ENCODE data around the gene AGRN. TPM values are rescaled to one million over a fixed set of nuclear protein-coding genes. Genes with fewer than 3 reads are reported as not detected.

The AGRN gene
- total RNA-seq, 1 experiment from 2014 or later: 134 TPM

GRCh38 chr1:1048765-1049164 lies 28.8 kb downstream of the AGRN start:
- CTCF ChIA-PET: no interaction called here
- no peak for DNase-seq (ENCODE audit: low read depth, low spot score)
- Histone ChIP-seq H2AFZ (ENCODE audit: low read depth, low read length, poor library complexity, severe bottlenecking) (no peak overlapping the region), H3K27ac (ENCODE audit: low read depth, low read length) (no peak overlapping the region), H3K9me2 (ENCODE audit: insufficient read depth) (no peaks in the 10 kb centered on the region), H3K36me3 (ENCODE audit: control insufficient read depth in 1 of 2, insufficient read depth in 2 of 2, low read length in 2 of 2) (peaks cover 16 to 34% of the 10 kb centered on the region in 2 experiments; a peak in 3 of 4 replicates), H3K4me2 (ENCODE audit: low read length) (no peak overlapping the region), H4K20me1 (ENCODE audit: insufficient read depth) (no peaks in the 10 kb centered on the region), H3K27me3 (ENCODE audit: insufficient read depth, low read length) (no peaks in the 10 kb centered on the region), H3K4me3 (replicated peaks in 1 of 2; ENCODE audit: low read depth in 1 of 2, low read length in 2 of 2) (no peak overlapping the region), H3K79me2 (ENCODE audit: insufficient read depth, low read length) (peaks cover 4% of the 10 kb centered on the region; the same call in 1 of the 2 replicates), H3K4me1 (ENCODE audit: control insufficient read depth in 1 of 2, insufficient read depth in 2 of 2, low read length in 2 of 2) (no peaks in the 10 kb centered on the region), H3K9ac (ENCODE audit: low read length) (no peak overlapping the region), H3K9me3 (ENCODE audit: control insufficient read depth in 1 of 2, insufficient read depth in 1 of 2, low read depth in 1 of 2, low read length in 2 of 2) (no peaks in the 10 kb centered on the region)
- no peak for ATAC-seq
- intact Hi-C loops (cut with micrococcal nuclease): no loop called here
- BruUV-seq (replicated peaks): no TSS peak
- TF ChIP-seq POLR2AphosphoS5 (IDR thresholded peaks at IDR 0.05; ENCODE audit: low read depth, low read length) (no peak), SIN3A (IDR thresholded peaks at IDR 0.05; ENCODE audit: low read depth) (no peak), TCF7L2 (IDR thresholded peaks at IDR 0.05; ENCODE audit: borderline replicate concordance, extremely low read depth, insufficient read depth, insufficient read length) (no peak), CBX3 (IDR thresholded peaks at IDR 0.05; ENCODE audit: low read depth) (no peak), JUND (IDR thresholded peaks at IDR 0.05) (no peak), EZH2phosphoT487 (IDR thresholded peaks at IDR 0.05; ENCODE audit: borderline replicate concordance) (no peak), FOSL1 (IDR thresholded peaks at IDR 0.05; ENCODE audit: low read depth) (no peak)
- POLR2A ChIA-PET: no interaction called here
- RAD21 ChIA-PET (ENCODE audit: low non-redundant PET in 1 of 2, low total read pairs in 2 of 2, uncharacterized antibody in 2 of 2, unreplicated experiment in 2 of 2): interaction anchor here in 1 of 2 experiments (0.5 kb wide), 1 partner anchor 29 kb away, joined by 4 read pairs; the partner anchor contains the start of gene AGRN

GRCh38 chr1:1049318-1050165 lies 29.6 kb downstream of the AGRN start:
- Histone ChIP-seq H3K9me2 (ENCODE audit: insufficient read depth) (no peaks in the 10 kb centered on the region), H3K27me3 (ENCODE audit: insufficient read depth, low read length) (no peaks in the 10 kb centered on the region), H3K9me3 (ENCODE audit: control insufficient read depth in 1 of 2, insufficient read depth in 1 of 2, low read depth in 1 of 2, low read length in 2 of 2) (no peaks in the 10 kb centered on the region), H3K4me1 (ENCODE audit: control insufficient read depth in 1 of 2, insufficient read depth in 2 of 2, low read length in 2 of 2) (no peaks in the 10 kb centered on the region), H3K4me2 (ENCODE audit: low read length) (no peak overlapping the region), H3K36me3 (ENCODE audit: control insufficient read depth in 1 of 2, insufficient read depth in 2 of 2, low read length in 2 of 2) (peaks cover 23 to 35% of the 10 kb centered on the region in 2 experiments; a peak in 3 of 4 replicates), H3K27ac (ENCODE audit: low read depth, low read length) (no peak overlapping the region), H3K4me3 (replicated peaks in 1 of 2; ENCODE audit: low read depth in 1 of 2, low read length in 2 of 2) (no peak overlapping the region), H2AFZ (ENCODE audit: low read depth, low read length, poor library complexity, severe bottlenecking) (no peak overlapping the region), H3K9ac (ENCODE audit: low read length) (no peak overlapping the region), H3K79me2 (ENCODE audit: insufficient read depth, low read length) (peaks cover 3% of the 10 kb centered on the region; the same call in 1 of the 2 replicates), H4K20me1 (ENCODE audit: insufficient read depth) (no peaks in the 10 kb centered on the region)
- ChIA-PET RAD21 (ENCODE audit: low non-redundant PET in 1 of 2, low total read pairs in 2 of 2, uncharacterized antibody in 2 of 2, unreplicated experiment in 2 of 2) (no interaction called here), POLR2A (no interaction called here), CTCF (no interaction called here)
- BruUV-seq (replicated peaks): TSS peak; percentile 3
- no peak for TF ChIP-seq EGR1 (IDR thresholded peaks at IDR 0.05; ENCODE audit: low read depth)
- intact Hi-C loops (cut with micrococcal nuclease): no loop called here
- no peak for ATAC-seq
- no peak for DNase-seq (ENCODE audit: low read depth, low spot score)

All from HCT116 (cell line).